ENCODE data around the gene SUPV3L1.

DNA sequence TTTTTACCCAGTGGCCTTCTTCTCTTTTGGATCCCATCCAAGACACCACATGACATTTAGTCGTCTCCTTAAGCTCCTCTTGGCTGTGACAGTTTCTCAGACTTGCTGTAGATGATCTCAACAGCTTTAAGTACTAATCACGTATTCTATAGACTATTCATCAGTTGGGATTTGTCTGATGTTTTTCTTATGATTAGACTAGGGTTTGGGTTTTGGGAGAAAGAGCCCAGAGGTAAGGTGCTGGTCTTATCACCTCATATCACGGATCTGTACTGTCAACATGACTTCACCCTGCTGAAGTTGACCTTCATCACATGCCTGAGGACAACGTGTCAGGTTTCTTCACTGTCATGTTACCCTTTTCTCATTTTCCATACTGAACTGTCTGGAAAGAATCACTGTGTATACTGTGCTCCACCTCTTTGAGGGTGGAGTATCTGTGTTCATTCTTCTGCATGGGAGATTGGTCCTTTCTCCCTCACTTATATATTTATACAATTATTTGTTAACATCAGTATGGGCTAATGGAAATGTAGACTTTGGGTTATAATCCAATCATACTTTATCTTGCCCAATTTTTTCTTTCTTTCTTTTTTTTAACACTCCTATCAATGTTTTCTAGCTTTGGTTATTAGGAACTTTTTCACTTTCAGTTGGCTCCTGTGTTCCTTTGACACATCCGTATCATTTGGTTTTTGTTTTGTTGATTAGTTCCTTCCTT is 33.7 kb downstream of the SUPV3L1 start:
- TF ChIP-seq, protein P1, sequence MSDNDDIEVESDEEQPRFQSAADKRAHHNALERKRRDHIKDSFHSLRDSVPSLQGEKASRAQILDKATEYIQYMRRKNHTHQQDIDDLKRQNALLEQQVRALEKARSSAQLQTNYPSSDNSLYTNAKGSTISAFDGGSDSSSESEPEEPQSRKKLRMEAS (IDR thresholded peaks at IDR 0.05) = no peak
- TF ChIP-seq, protein P2, sequence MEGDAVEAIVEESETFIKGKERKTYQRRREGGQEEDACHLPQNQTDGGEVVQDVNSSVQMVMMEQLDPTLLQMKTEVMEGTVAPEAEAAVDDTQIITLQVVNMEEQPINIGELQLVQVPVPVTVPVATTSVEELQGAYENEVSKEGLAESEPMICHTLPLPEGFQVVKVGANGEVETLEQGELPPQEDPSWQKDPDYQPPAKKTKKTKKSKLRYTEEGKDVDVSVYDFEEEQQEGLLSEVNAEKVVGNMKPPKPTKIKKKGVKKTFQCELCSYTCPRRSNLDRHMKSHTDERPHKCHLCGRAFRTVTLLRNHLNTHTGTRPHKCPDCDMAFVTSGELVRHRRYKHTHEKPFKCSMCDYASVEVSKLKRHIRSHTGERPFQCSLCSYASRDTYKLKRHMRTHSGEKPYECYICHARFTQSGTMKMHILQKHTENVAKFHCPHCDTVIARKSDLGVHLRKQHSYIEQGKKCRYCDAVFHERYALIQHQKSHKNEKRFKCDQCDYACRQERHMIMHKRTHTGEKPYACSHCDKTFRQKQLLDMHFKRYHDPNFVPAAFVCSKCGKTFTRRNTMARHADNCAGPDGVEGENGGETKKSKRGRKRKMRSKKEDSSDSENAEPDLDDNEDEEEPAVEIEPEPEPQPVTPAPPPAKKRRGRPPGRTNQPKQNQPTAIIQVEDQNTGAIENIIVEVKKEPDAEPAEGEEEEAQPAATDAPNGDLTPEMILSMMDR (IDR thresholded peaks at IDR 0.05; ENCODE audit: low read depth, low read length, missing input control) = no peak
- TF ChIP-seq, protein P3, sequence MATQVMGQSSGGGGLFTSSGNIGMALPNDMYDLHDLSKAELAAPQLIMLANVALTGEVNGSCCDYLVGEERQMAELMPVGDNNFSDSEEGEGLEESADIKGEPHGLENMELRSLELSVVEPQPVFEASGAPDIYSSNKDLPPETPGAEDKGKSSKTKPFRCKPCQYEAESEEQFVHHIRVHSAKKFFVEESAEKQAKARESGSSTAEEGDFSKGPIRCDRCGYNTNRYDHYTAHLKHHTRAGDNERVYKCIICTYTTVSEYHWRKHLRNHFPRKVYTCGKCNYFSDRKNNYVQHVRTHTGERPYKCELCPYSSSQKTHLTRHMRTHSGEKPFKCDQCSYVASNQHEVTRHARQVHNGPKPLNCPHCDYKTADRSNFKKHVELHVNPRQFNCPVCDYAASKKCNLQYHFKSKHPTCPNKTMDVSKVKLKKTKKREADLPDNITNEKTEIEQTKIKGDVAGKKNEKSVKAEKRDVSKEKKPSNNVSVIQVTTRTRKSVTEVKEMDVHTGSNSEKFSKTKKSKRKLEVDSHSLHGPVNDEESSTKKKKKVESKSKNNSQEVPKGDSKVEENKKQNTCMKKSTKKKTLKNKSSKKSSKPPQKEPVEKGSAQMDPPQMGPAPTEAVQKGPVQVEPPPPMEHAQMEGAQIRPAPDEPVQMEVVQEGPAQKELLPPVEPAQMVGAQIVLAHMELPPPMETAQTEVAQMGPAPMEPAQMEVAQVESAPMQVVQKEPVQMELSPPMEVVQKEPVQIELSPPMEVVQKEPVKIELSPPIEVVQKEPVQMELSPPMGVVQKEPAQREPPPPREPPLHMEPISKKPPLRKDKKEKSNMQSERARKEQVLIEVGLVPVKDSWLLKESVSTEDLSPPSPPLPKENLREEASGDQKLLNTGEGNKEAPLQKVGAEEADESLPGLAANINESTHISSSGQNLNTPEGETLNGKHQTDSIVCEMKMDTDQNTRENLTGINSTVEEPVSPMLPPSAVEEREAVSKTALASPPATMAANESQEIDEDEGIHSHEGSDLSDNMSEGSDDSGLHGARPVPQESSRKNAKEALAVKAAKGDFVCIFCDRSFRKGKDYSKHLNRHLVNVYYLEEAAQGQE (IDR thresholded peaks at IDR 0.05) = no peak
- TF ChIP-seq ZBTB33 (IDR thresholded peaks at IDR 0.05) (no peak), TAF1 (conservative IDR thresholded peaks at IDR 0.05) (no peak)
- TF ChIP-seq, protein P4, sequence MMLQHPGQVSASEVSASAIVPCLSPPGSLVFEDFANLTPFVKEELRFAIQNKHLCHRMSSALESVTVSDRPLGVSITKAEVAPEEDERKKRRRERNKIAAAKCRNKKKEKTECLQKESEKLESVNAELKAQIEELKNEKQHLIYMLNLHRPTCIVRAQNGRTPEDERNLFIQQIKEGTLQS (IDR thresholded peaks at IDR 0.05) = no peak
